Measurements from ENCODE around the gene KRTAP10-3. TPM values are rescaled to one million over a fixed set of nuclear protein-coding genes. Genes with fewer than 3 reads are reported as not detected.

Gene KRTAP10-3
- total and polyA plus RNA-seq, 2 of the 13 experiments (the other 11 are each of a cell fraction or from before 2014, with no cell fraction given) = not detected

DNA sequence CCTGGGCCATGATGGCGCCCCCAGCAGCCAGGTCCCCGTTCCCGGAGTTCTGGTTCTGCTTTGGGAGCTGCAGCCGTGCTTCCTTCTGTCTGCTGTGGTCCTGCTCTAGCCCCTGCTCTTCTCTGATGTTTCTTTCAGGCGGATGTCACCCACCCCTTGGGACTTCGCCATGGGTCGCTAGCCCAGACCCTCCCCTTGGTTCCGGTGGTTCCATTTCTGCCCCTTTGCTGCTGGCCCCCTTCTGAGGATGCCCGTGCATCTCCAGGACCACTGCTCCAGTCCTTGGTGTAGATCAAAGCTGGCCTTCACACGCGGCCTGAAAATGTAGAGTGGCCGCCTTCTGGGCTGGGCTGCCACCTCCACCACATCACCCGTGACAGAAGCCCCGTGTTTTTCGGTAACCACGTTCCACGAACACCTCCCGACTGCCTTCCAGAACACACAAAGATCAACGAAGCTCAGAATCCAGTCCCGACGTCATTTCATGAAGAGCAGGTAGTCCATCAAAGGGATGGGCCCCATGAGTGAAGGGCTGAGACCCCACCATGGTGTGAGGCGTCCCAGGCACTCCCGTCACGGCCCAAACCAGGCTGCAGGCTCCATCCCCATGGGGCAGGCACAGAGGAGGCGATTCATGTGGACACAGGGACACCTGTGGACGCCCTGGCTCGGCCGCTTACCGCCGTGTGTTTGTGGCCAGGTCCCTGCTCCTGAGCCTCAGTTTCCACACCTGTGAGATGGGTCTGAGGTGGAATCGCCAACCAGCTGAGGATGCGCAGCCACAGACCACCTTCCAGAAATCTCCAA, 43.0 kb downstream of the KRTAP10-3 start (continued):
- TF ChIP-seq BCL6 (CRISPR knock-in tag; IDR thresholded peaks at IDR 0.05) (no peak), SRSF1 (optimal IDR thresholded peaks at IDR 0.05; ENCODE audit: low read depth, low read length) (peak; percentile 49), MYC (CRISPR knock-in tag; IDR thresholded peaks at IDR 0.05; ENCODE audit: borderline replicate concordance) (no peak), FIP1L1 (IDR thresholded peaks at IDR 0.05; ENCODE audit: borderline replicate concordance, insufficient read depth, low read depth, low read length) (no peak), ZNF225 (CRISPR knock-in tag; IDR thresholded peaks at IDR 0.05) (no peak), KDM2A (CRISPR knock-in tag; IDR thresholded peaks at IDR 0.05; ENCODE audit: borderline replicate concordance, low read depth) (peak; percentile 34; the same call in 1 of the 2 replicates), NONO (IDR thresholded peaks at IDR 0.05) (no peak), NONO (CRISPR knock-in tag; conservative IDR thresholded peaks at IDR 0.05) (peak; percentile 66; the same call in 1 of the 2 replicates), NFIC (IDR thresholded peaks at IDR 0.05; ENCODE audit: low read length) (no peak), NCOA2 (CRISPR knock-in tag; IDR thresholded peaks at IDR 0.05) (no peak), ZNF720 (CRISPR knock-in tag; IDR thresholded peaks at IDR 0.05) (no peak), HNF1A (IDR thresholded peaks at IDR 0.05; ENCODE audit: low read depth) (no peak), HNF1A (CRISPR knock-in tag; IDR thresholded peaks at IDR 0.05; ENCODE audit: borderline replicate concordance) (0 out of 2 replicates have a peak, but pooled peaks have one; percentile 7), ETV6 (CRISPR knock-in tag; conservative IDR thresholded peaks at IDR 0.05) (no peak), ZNF446 (CRISPR knock-in tag; IDR thresholded peaks at IDR 0.05) (no peak), KLF16 (CRISPR knock-in tag; IDR thresholded peaks at IDR 0.05) (no peak), HNF1B (CRISPR knock-in tag; IDR thresholded peaks at IDR 0.05) (no peak), EED (CRISPR knock-in tag; IDR thresholded peaks at IDR 0.05) (no peak), NFYB (CRISPR knock-in tag; IDR thresholded peaks at IDR 0.05) (no peak), ZNF354B (CRISPR knock-in tag; IDR thresholded peaks at IDR 0.05) (0 out of 2 replicates have a peak, but pooled peaks have one; percentile 50), ZNF44 (CRISPR knock-in tag; IDR thresholded peaks at IDR 0.05) (no peak), BORCS8-MEF2B (CRISPR knock-in tag; IDR thresholded peaks at IDR 0.05) (no peak; the same call in 1 of the 2 replicates)
- TF ChIP-seq, protein P1, sequence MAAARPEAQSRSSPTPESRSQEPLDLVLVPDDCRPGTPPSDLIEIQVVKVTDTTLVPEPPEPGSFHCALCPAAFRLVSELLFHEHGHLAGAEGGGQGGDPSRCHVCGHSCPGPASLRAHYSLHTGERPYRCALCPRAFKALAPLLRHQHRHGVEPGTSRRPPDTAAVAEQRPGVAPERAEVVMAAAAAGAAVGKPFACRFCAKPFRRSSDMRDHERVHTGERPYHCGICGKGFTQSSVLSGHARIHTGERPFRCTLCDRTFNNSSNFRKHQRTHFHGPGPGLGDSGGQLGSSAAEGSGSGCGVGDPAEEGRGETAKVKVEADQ (CRISPR knock-in tag; IDR thresholded peaks at IDR 0.05; ENCODE audit: borderline replicate concordance) = no peak
- TF ChIP-seq, protein P2, sequence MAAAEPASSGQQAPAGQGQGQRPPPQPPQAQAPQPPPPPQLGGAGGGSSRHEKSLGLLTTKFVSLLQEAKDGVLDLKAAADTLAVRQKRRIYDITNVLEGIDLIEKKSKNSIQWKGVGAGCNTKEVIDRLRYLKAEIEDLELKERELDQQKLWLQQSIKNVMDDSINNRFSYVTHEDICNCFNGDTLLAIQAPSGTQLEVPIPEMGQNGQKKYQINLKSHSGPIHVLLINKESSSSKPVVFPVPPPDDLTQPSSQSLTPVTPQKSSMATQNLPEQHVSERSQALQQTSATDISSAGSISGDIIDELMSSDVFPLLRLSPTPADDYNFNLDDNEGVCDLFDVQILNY (CRISPR knock-in tag; conservative IDR thresholded peaks at IDR 0.05) = no peak
